Testis (tissue), 2 donors: ENCODE results near the gene CHST5.
"Not testable (repeated sequence)": the region's sequence is repeated elsewhere in the genome, so short reads cannot be mapped to it uniquely, and the experiment has no call there.

ENCODE experiments used
- POLR2A ChIP-seq: fragments of 450-650 bp; IDR thresholded peaks from one replicate; pipeline ENCODE4 v1.6.1; 2017; ENCODE audit warnings: antibody characterized with exemption, mild to moderate bottlenecking, moderate library complexity
- TF ChIP-seq, protein P1 (sequence below), 3 experiments: fragments of 450-650 bp in 2 of 3; fragments of 200-600 bp in 1 of 3; sonication (generic) in 1 of 3; IDR thresholded peaks; one replicate each; pipeline ENCODE4 v1.5.1; 2016 to 2019; ENCODE audit warnings: antibody characterized with exemption in 3 of 3, mild to moderate bottlenecking in 2 of 3, moderate library complexity in 1 of 3

- TF ChIP-seq, protein P1, sequence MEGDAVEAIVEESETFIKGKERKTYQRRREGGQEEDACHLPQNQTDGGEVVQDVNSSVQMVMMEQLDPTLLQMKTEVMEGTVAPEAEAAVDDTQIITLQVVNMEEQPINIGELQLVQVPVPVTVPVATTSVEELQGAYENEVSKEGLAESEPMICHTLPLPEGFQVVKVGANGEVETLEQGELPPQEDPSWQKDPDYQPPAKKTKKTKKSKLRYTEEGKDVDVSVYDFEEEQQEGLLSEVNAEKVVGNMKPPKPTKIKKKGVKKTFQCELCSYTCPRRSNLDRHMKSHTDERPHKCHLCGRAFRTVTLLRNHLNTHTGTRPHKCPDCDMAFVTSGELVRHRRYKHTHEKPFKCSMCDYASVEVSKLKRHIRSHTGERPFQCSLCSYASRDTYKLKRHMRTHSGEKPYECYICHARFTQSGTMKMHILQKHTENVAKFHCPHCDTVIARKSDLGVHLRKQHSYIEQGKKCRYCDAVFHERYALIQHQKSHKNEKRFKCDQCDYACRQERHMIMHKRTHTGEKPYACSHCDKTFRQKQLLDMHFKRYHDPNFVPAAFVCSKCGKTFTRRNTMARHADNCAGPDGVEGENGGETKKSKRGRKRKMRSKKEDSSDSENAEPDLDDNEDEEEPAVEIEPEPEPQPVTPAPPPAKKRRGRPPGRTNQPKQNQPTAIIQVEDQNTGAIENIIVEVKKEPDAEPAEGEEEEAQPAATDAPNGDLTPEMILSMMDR (IDR thresholded peaks at IDR 0.05): not testable (repeated sequence)
- TF ChIP-seq POLR2A: not testable (repeated sequence)
Observed at GRCh38 chr16:75548456-75548855, 12.5 kb upstream of the CHST5 start.
